Stimulated activated CD4-positive, alpha-beta T cell treated with anti-CD3 and anti-CD28 coated beads, Interleukin-15, amount 100 ng/mL, for 1 hour (primary cell): ENCODE measurements around the gene ACKR3.

Source experiments
- DNase-seq, 2 donors: peaks; one replicate each; pipeline ENCODE4 v3.0.0-alpha.2; 2020; ENCODE audit warnings: low read depth in 1 of 2, low spot score in 1 of 2

ACKR3 gene

GRCh38 chr2:236568068-236568921 lies 1.3 kb upstream of the ACKR3 start:
- peak in 1 of 2 donors; percentile 6 for DNase-seq

- no peak for DNase-seq
Measured at GRCh38 chr2:236568922-236569572, 578 bp upstream of the ACKR3 start.

- no peak for DNase-seq
Measured at GRCh38 chr2:236570081-236570868, 650 bp downstream of the ACKR3 start.

GRCh38 chr2:236571145-236571544 lies 1.5 kb downstream of the ACKR3 start:
- DNase-seq: no peak

GRCh38 chr2:236572482-236572881 lies 2.9 kb downstream of the ACKR3 start:
- no peak for DNase-seq

GRCh38 chr2:236573066-236573929 lies 3.7 kb downstream of the ACKR3 start:
- DNase-seq: no peak

- no peak for DNase-seq
Measured at GRCh38 chr2:236574000-236574399, 4.4 kb downstream of the ACKR3 start.

- no peak for DNase-seq
Measured at GRCh38 chr2:236574424-236575145, 5.0 kb downstream of the ACKR3 start.

- no peak for DNase-seq
Measured at GRCh38 chr2:236575510-236575909, 5.9 kb downstream of the ACKR3 start.

- no peak for DNase-seq
Measured at GRCh38 chr2:236576087-236576486, 6.5 kb downstream of the ACKR3 start.

GRCh38 chr2:236576953-236577352 lies 7.3 kb downstream of the ACKR3 start:
- DNase-seq: no peak

- DNase-seq: no peak
Measured at GRCh38 chr2:236577481-236578410, 8.1 kb downstream of the ACKR3 start.

- DNase-seq: no peak
Measured at GRCh38 chr2:236578411-236578846, 8.8 kb downstream of the ACKR3 start.

GRCh38 chr2:236579048-236579745 lies 9.6 kb downstream of the ACKR3 start:
- DNase-seq: no peak

- no peak for DNase-seq
Measured at GRCh38 chr2:236579746-236580315, 10.2 kb downstream of the ACKR3 start.

- DNase-seq: no peak
Measured at GRCh38 chr2:236580746-236581355, 11.2 kb downstream of the ACKR3 start.

GRCh38 chr2:236581546-236581945 lies 11.9 kb downstream of the ACKR3 start:
- no peak for DNase-seq

- DNase-seq: no peak
Measured at GRCh38 chr2:236582968-236583367, 13.3 kb downstream of the ACKR3 start.
